Activated naive CD4-positive, alpha-beta T cell treated with anti-CD3 and anti-CD28 coated beads, Interleukin-2, amount 50 U/mL, for 72 hours (primary cell): ENCODE measurements around the gene APMAP. TPM values are rescaled to one million over a fixed set of nuclear protein-coding genes. Genes with fewer than 3 reads are reported as not detected.
A peak's percentile ranks its signal among the peaks of the same experiment; 100 is the strongest.

Experiments
- ATAC-seq, 2 donors: fragments of 150-1000 bp; cut with Tn5 transposase; 2 replicates each; pipeline ENCODE4 v1.10.0; 2021; ENCODE audit warnings: mild to moderate bottlenecking in 2 of 2, moderate library complexity in 2 of 2
- DNase-seq, 2 donors: peaks; one replicate each; pipeline ENCODE4 v3.0.0; 2021 to 2022; ENCODE audit warnings: low spot score in 2 of 2
- H3K27ac Mint-ChIP-seq, 2 donors: one replicate each; pipeline ENCODE4 v1.8.0; 2022; ENCODE audit warnings: mild to moderate bottlenecking in 2 of 2, mixed read lengths in 2 of 2
- H3K36me3 Mint-ChIP-seq, 2 donors: one replicate each; pipeline ENCODE4 v1.8.0; 2022; ENCODE audit warnings: mixed read lengths in 2 of 2
- H3K9me3 Mint-ChIP-seq, 2 donors: one replicate each; pipeline ENCODE4 v1.8.0; 2022; ENCODE audit warnings: mixed read lengths in 2 of 2
- total RNA-seq, 2 donors: library from RNA; stranded (reverse); gene quantifications; one replicate each; pipeline ENCODE4 v1.2.3, GENCODE V29; 2022

APMAP gene
- total RNA-seq, 2 donors from 2014 or later = 33.7 to 57.6 TPM

DNA sequence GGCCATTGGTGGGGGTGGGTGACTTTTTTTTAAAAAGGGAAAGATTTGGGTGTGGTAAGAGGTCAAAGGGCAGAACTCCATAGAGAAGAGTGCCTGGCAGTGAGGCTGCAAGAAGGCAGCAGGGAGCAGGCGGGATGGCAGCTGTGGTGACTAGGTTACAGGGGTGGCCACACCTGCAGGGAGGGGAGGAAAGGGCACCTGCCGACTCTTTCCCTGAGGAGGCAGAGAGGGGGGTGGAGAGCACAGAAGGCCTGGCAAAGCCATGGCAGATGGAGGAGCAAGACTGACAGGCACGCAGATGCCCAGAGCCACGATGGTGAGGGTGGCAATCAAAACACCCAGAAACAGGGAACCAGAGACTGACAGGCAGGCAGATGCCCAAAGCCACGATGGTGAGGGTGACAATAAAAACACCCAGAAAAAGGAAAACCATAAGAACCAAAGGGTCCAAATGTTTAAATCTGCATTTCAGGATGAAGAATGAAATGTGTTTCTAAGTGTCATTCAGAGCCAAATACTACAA lies 24.2 kb downstream of the APMAP start:
- ATAC-seq (no peak), DNase-seq (no peak)
- H3K36me3 Mint-ChIP-seq = peaks cover 4 to 20% of the 10 kb centered on the region in 2 donors
- peak overlapping the region; percentile 53 to 67 for H3K27ac Mint-ChIP-seq
- H3K9me3 Mint-ChIP-seq = no peaks in the 10 kb centered on the region

DNA sequence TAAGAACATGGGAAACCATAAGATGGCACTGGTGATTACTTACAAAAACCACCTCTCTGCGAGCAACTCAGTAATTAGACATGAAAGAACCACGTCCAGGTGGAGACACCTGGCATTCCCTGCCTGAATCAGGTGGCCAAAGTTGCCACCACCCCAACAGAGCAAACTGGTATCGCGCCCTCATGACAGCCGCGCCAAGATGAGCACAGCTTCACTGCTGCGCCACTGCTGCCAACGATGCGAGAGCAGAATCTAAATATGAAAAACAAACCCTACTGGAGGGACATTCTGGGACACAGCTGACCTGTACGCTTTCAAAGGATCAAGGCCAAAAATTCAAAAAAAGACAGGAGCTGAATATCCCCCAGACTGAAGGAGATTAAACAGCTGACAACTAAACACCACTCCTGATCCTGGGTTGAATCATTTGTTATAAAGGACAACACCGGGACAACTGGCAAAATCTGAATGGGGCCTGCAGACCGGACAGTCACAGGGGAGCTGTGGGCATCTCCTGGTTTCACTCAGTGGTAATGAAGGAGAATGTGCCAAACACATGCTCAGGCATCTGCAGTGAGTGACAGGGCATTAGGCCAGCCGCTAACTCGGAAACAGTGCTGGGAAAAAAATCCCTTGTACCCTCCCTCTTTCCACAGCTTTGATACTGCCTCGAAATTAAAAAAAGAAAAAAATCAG lies 26.1 kb downstream of the APMAP start:
- peaks cover 15 to 16% of the 10 kb centered on the region in 2 donors for H3K36me3 Mint-ChIP-seq
- no peak for ATAC-seq
- DNase-seq = no peak
- no peaks in the 10 kb centered on the region for H3K9me3 Mint-ChIP-seq
- no peak overlapping the region for H3K27ac Mint-ChIP-seq

DNA sequence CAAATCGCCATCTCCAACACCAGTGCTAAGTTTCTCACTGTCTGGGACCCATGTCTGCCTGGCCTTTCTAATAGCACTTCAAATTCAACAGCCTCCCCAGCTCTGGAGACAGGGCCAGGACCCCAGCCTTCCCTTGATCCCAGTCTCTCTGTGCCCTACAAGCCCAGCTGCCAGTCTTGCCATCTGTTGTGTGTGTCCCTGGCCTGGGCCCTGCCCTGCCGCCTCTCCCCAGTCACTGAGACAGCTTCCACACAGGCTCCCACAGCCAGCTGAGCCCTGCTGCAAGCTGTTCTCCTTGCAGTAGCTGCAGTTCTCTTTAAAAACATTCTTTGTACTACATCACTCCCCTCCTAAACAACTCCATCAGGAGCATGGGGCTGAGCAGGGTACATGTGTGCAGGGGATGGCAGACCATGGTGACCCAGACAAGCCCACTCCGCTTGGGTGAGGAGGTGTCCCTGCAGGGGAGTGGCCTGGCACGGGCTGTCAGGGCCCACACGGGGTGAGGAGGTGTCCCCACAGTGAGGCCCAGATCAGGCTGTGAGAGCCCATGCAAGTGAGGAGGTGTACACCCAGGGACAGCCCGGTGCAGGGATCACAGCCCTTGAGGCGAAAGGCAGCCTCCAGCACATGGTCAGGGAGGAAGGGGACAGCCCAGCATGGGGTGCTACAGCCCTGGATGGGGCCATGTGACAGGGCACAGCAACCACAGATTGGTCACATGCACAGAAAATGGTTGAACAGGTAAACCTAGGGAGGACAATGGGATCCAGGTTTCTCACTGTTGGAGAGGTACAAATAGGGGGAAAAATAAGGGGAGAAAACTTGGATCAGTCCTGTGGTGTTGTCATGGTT lies 27.3 kb downstream of the APMAP start:
- no peaks in the 10 kb centered on the region for H3K9me3 Mint-ChIP-seq
- H3K27ac Mint-ChIP-seq = peak overlapping the region; percentile 53 to 83
- ATAC-seq = peak; percentile 11 to 24
- DNase-seq = no peak
- H3K36me3 Mint-ChIP-seq = peaks cover 15 to 16% of the 10 kb centered on the region in 2 donors

DNA sequence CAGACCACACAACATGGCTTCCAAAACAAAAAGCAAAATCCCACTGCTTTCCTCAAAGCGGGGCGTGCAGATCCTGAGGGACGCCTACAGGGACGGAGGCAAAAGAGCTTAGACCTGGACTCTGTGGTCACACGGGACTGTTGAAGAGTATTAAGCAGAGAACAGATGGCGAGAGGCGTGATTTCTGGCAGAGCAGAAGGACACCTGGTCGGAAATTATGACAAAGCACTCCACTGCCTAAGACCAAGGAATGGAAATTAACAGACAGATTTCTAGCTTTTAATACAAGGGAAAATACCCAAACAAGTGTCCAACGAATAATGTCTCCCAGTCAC lies 28.1 kb downstream of the APMAP start:
- peak; percentile 38 to 50 for ATAC-seq
- H3K9me3 Mint-ChIP-seq = no peaks in the 10 kb centered on the region
- DNase-seq = no peak
- peak overlapping the region; percentile 53 to 83 for H3K27ac Mint-ChIP-seq
- peaks cover 15 to 16% of the 10 kb centered on the region in 2 donors for H3K36me3 Mint-ChIP-seq

DNA sequence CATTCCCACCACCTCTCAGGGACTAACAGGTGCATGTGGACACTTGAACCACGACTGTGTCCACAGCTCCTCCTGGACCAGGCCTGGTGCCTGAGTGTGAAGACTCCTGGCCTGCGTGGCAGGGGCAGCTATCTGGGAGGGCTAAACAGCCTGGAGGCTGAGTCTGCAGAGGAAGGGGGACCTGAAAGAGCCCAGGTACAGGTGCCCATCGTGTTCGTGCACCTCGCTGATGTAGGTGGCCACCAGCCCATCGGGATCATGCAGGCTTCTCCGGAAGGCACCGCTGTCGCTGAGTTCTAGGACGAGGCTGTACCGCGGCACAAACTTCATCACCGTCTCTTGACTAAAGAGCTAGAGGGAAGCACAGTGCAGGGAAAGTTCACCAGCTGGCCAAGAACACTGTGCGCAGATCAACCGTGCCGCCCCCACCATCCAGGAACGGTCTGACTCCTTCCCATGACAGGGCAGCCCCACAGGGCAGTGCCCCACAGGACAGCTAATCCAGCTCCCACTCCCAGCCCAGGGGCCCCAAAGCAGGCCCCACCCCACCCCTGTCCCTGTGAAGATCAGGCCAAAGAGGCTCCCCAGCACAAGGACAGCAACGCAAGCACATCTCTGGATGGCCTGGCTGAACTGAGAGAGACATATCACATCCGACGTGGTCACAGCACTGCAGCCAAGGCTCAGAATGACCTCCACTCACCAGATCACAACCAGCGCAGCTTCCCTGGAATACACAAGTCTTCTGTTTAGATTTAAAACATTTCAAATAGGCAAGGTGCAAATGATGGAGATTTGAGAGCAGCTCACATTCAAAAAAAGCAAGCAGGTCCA lies 28.7 kb downstream of the APMAP start:
- H3K9me3 Mint-ChIP-seq = no peaks in the 10 kb centered on the region
- ATAC-seq (no peak), DNase-seq (no peak)
- H3K27ac Mint-ChIP-seq = peak overlapping the region; percentile 53 to 83
- H3K36me3 Mint-ChIP-seq = peaks cover 15 to 16% of the 10 kb centered on the region in 2 donors

DNA sequence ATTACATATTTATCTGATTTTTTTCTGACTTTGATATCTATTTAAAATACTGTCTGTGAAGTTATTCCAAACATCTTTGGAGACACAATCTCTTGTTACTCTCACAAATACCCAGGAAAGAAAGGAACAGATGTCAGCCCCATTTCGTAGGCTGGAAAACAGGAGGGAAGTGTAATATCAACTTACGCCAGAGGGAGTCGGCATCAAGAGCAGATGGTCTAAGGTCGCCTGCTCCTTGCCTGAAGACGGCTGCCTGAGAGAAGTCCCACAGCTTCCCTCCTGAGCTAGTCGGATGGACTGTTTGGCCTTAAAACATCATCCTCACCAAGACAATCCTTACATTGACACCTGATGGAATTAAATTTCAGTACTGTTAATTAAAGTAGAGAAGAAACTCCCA lies 30.0 kb downstream of the APMAP start:
- ATAC-seq = no peak
- peak overlapping the region; percentile 83 to 87 for H3K27ac Mint-ChIP-seq
- peaks cover 8 to 14% of the 10 kb centered on the region in 2 donors for H3K36me3 Mint-ChIP-seq
- H3K9me3 Mint-ChIP-seq = no peaks in the 10 kb centered on the region
- DNase-seq = no peak

DNA sequence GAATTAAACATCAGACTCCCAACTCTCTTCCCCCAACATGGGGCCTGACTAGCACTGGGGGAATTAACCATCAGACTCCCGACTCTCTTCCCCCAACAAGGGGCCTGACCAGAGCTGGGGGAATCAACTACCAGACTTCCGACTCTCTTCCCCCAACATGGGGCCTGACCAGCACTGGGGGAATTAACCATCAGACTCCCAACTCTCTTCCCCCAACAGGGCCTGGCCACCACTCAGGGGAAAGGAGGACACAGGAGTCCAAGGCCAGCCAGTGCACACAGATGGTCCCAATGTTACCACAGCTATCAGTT lies 30.4 kb downstream of the APMAP start:
- Mint-ChIP-seq H3K36me3 (peaks cover 5 to 10% of the 10 kb centered on the region in 2 donors), H3K9me3 (no peaks in the 10 kb centered on the region), H3K27ac (peak overlapping the region; percentile 83 to 87)
- ATAC-seq (no peak), DNase-seq (no peak)

DNA sequence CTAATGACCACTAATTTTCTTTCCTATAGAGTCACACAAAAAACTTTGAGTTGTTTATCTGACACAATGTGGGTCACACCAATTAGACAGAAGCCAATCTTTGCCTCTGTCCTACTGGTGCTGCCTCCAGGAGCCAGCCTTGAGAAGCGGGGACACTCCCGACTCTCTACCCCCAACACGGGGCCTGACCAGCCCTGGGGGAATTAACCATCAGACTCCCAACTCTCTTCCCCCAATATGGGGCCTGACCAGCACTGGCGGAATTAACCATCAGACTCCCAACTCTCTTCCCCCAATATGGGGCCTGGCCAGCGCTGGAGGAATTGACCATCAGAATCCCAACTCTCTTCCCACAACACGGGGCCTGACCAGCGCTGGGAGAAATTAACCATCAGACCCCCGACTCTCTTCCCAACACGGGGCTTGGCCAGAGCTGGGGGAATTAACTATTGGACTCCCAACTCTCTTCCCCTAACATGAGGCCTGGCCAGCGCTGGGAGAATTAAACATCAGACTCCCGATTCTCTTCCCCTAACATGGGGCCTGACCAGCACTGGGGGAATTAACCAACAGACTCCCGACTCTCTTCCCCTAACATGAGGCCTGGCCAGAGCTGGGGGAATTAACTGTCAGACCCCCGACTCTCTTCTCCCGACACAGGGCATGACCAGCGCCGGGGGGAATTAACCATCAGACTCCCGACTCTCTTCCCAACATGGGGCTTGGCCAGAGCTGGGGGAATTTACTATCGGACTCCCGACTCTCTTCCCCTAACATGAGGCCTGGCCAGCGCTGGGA lies 31.0 kb downstream of the APMAP start:
- Mint-ChIP-seq H3K27ac (peak overlapping the region; percentile 83 to 87), H3K36me3 (peaks cover 5 to 10% of the 10 kb centered on the region in 2 donors), H3K9me3 (no peaks in the 10 kb centered on the region)
- no peak for ATAC-seq
- no peak for DNase-seq

DNA sequence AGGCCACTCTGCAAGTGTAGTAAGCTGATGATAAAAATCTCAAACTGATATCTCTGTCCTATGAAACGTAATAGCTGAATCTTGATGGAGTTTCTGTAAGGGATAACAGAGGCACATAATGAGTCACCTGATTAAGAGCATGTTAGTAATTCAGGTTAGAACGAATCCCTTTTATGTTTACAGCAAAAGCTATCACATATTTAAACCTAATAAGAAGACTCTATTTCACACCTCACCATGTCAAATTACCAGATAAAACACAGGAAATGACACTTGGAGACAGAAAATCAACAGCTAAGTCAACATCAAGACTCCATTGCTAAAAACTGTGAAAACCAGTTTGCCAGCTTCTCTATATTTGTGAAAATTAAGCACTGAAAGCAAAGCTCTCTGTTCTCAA lies 31.7 kb downstream of the APMAP start:
- Mint-ChIP-seq H3K27ac (peak overlapping the region; percentile 83 to 87), H3K36me3 (peaks cover 5 to 10% of the 10 kb centered on the region in 2 donors), H3K9me3 (no peaks in the 10 kb centered on the region)
- peak; percentile 23 to 55 for ATAC-seq
- no peak for DNase-seq

DNA sequence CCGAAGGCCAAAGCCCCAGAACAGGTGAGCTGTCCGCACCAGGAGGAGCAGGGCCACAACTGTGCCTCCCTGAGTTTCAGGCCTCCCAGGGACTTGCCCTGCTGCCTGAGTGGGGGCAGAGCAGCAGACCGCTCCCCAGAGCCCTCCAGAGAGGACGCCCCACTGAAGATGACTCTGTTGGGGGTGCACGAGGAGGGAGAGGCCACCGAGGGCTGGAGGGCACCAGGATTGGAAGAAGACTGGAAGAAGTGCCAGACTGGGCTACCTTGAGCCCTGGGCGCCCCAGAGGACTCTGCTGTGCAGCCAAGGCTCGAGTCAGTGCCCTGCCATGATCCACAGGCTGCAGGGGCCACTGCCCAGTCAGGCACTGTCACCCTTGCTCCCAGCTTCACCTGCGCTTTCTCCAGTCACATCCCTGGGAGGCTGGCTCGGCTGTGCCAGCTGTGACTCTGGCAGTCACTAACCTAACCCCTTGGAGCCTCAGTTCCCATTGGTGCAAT lies 32.2 kb downstream of the APMAP start:
- ATAC-seq (peak; percentile 10 to 15), DNase-seq (no peak)
- H3K36me3 Mint-ChIP-seq = peaks cover under 1 to 15% of the 10 kb centered on the region in 2 donors
- H3K27ac Mint-ChIP-seq = peak overlapping the region; percentile 83 to 87
- no peaks in the 10 kb centered on the region for H3K9me3 Mint-ChIP-seq

DNA sequence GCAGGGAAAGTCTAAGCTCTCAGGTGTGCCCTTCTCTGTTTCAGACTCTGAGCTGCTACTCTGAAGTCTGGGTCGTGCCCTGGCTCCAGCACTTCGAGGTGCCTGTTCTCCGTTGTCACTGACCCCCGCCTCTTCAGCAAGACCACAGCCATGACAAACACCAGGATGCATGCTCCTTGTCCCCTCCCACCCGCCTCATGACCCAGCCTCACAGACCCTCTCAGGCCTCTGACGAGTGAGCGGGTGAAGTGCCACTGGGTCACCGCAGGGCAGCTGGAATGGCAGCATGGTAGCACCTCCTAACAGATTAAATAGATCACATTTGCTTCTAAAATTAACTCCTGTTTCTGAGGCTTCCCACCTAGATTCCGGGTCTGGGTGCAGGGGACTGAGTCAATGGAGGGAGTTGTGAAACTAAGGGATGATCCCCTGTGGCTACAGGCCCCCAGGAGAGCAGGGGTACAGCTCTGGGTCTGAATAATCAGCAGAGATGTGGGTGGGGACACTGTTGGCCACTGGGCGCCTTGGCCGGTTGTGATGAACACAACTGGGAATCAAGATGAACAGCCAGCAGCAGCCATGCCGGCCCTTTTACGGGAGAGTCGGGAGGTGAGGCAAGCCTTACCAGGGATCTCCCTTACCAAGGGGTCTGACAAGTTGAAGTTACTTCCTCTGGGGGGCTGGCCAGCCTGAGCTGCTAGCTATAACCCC lies 32.8 kb downstream of the APMAP start:
- Mint-ChIP-seq H3K9me3 (no peaks in the 10 kb centered on the region), H3K36me3 (peaks cover 0 to 21% of the 10 kb centered on the region in 2 donors), H3K27ac (peak overlapping the region; percentile 83 to 94)
- ATAC-seq = no peak
- DNase-seq = no peak

DNA sequence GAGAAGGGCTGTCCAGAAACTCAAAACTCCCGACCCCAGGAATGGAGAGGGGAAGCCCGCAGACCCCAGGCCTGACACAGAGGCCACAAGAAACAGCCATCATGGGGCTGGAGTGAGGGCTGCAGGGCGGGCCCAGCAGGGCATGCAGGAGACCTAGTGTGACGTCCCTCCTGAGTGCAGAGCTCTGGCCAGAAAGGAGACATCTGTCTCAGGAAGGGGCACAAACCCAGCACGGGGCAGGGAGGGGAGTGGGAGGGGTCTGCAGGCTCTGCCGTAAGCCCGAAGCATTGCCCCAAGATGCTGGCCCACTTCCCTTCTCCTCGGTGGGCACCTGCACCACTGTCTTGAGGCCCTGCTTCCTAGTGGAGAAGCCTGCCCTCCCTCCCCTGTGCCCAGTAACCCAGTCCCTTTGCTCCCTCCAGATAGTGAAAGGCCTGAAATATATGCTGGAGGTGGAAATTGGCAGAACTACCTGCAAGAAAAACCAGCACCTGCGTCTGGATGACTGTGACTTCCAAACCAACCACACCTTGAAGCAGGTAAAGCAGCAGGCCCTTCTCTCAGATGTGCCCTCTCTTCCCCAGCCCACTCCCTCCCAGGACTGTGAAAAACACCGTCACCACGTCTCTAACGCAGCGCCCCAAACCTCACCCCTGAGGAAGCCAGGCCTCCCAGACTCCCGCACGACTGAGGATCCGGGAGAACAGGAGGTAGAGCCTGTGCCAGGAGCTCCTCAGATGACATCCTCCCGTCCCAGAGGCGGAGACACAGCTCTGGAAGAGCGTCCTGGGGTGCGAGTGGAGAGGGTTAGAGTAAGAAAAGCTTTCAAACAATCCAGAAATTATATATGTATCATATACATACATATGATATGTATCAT lies 33.8 kb downstream of the APMAP start:
- ATAC-seq (no peak), DNase-seq (no peak)
- peaks cover 0 to 21% of the 10 kb centered on the region in 2 donors for H3K36me3 Mint-ChIP-seq
- no peaks in the 10 kb centered on the region for H3K9me3 Mint-ChIP-seq
- peak overlapping the region in 1 of 2 donors; percentile 50 for H3K27ac Mint-ChIP-seq

DNA sequence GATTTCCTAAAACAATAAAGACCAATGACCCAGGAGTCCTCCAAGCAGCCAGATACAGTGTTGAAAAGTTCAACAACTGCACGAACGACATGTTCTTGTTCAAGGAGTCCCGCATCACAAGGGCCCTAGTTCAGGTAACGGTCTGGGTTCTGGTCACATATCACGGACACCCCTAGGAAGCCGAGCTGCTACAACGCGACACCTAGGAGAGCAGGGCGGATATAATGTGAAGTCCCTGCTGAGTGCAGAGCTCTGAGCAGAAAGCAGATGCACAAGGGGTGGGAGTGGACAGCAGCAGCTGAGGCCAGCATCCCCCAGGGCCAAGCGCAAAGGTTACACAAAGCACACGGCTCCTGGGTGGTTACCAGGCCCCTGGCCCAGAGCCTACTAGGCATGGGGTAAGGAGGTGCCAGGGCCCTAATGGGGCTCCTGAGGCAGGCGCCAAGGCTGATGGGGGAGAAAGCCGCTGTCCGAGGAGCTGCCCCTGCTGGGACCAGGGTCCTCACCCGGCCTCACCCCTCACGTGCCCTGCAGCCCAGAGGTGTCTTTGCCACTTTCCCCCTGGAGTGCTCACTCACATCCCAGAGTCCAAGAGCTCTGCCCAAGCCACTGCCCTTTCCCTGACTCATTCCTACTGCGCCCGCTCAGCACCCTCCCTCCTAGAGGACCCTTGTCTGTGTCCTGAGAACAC lies 35.1 kb downstream of the APMAP start:
- Mint-ChIP-seq H3K27ac (peak overlapping the region; percentile 25 to 37), H3K9me3 (no peaks in the 10 kb centered on the region), H3K36me3 (peaks cover 0 to 17% of the 10 kb centered on the region in 2 donors)
- no peak for ATAC-seq
- DNase-seq = no peak
